ENCODE results near the gene TRIM64.
"Not testable (repeated sequence)": the region's sequence is repeated elsewhere in the genome, so short reads cannot be mapped to it uniquely, and the experiment has no call there.

Gene TRIM64, protein sequence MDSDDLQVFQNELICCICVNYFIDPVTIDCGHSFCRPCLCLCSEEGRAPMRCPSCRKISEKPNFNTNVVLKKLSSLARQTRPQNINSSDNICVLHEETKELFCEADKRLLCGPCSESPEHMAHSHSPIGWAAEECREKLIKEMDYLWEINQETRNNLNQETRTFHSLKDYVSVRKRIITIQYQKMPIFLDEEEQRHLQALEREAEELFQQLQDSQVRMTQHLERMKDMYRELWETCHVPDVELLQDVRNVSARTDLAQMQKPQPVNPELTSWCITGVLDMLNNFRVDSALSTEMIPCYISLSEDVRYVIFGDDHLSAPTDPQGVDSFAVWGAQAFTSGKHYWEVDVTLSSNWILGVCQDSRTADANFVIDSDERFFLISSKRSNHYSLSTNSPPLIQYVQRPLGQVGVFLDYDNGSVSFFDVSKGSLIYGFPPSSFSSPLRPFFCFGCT

DNA sequence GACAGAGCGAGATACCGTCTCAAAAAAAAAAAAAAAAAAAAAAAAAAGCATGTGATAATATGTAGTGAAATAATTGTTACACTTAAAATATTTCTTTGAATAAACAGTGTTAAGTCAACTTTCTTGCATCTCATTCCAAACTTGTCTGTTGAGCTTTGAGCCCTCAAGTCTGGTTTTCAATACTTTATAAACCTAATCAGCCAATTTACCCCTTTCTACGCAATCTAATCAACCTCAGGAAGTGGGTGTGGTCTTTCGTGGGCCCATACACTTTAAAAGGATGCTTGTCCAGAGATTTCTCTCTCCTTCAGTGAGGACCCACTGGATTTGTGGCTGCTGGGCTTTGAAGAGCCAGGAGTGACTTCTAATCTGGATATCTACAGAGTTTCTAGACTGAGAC, at the start of gene TRIM64:
Gene TRIM64 (plus strand): TSS at position 301 of the 400 bp plus-strand sequence. CDS start 2,467 bp downstream, outside the sequence.
- CTCF ChIA-PET; H3K27ac ChIP-seq (ENCODE audit: extremely low read depth, low read depth, low read length); H3K4me3 ChIP-seq (ENCODE audit: low read depth, low read length); H3K9me3 ChIP-seq (ENCODE audit: control insufficient read depth, insufficient read depth, low read depth, low read length); H3K4me1 ChIP-seq (ENCODE audit: control insufficient read depth, insufficient read depth, low read length); POLR2A ChIA-PET; H3K36me3 ChIP-seq (ENCODE audit: control insufficient read depth in 2 of 2, insufficient read depth in 1 of 2, low read length in 2 of 2): not testable (repeated sequence)

DNA sequence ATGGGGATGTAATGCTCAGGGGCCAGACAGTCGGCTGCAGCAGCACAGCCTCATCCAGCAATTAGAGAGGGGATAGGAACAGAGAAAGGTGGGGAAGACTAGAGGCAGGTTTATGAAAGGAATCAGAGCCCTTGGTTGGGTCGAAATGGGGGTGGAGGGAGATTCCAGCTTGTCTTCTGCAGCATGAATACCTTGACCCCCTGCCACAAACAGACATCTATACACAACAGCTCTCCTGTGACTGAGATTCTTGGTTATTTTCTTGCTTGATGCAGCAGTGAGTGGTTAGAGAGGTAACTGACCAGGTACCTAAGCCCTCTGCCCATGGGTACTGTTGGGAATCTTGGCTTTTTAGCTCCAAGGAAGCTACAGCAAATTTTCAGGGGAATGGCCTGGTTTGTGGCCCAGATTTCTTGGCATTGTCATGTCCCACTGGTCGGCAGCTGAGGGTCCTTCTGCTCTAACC, 43.6 kb upstream of the TRIM64 start, which contains the start of gene TRIM49D1:
Gene TRIM49D1 (minus strand): TSS at position 51 of the 466 bp plus-strand sequence. CDS start 4,535 bp downstream, outside the sequence.
- Histone ChIP-seq H3K4me1 (ENCODE audit: control insufficient read depth, insufficient read depth, low read length) (no peaks in the 10 kb centered on the region), H3K36me3 (ENCODE audit: control insufficient read depth in 2 of 2, insufficient read depth in 1 of 2, low read length in 2 of 2) (no peaks in the 10 kb centered on the region), H3K4me3 (ENCODE audit: low read depth, low read length) (no peak within 1 kb of the TSS), H3K27ac (ENCODE audit: extremely low read depth, low read depth, low read length) (no peak within 1 kb of the TSS), H3K9me3 (ENCODE audit: control insufficient read depth, insufficient read depth, low read depth, low read length) (no peaks in the 10 kb centered on the region)
- no peak for TF ChIP-seq ZNF792 (tag by site-specific recombination; IDR thresholded peaks at IDR 0.05)
- TF ChIP-seq GLI2 (tag by site-specific recombination; IDR thresholded peaks at IDR 0.05; ENCODE audit: borderline replicate concordance, low read depth), result no peak
- TF ChIP-seq, protein P1, sequence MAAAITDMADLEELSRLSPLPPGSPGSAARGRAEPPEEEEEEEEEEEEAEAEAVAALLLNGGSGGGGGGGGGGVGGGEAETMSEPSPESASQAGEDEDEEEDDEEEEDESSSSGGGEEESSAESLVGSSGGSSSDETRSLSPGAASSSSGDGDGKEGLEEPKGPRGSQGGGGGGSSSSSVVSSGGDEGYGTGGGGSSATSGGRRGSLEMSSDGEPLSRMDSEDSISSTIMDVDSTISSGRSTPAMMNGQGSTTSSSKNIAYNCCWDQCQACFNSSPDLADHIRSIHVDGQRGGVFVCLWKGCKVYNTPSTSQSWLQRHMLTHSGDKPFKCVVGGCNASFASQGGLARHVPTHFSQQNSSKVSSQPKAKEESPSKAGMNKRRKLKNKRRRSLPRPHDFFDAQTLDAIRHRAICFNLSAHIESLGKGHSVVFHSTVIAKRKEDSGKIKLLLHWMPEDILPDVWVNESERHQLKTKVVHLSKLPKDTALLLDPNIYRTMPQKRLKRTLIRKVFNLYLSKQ (tag by site-specific recombination; IDR thresholded peaks at IDR 0.05; ENCODE audit: borderline replicate concordance), result no peak
- TF ChIP-seq, protein P2, sequence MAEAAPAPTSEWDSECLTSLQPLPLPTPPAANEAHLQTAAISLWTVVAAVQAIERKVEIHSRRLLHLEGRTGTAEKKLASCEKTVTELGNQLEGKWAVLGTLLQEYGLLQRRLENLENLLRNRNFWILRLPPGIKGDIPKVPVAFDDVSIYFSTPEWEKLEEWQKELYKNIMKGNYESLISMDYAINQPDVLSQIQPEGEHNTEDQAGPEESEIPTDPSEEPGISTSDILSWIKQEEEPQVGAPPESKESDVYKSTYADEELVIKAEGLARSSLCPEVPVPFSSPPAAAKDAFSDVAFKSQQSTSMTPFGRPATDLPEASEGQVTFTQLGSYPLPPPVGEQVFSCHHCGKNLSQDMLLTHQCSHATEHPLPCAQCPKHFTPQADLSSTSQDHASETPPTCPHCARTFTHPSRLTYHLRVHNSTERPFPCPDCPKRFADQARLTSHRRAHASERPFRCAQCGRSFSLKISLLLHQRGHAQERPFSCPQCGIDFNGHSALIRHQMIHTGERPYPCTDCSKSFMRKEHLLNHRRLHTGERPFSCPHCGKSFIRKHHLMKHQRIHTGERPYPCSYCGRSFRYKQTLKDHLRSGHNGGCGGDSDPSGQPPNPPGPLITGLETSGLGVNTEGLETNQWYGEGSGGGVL (tag by site-specific recombination; IDR thresholded peaks at IDR 0.05), result no peak
- TF ChIP-seq MYNN (tag by site-specific recombination; IDR thresholded peaks at IDR 0.05; ENCODE audit: borderline replicate concordance), result no peak
- ChIA-PET POLR2A (no interaction called here), CTCF (no interaction called here)

DNA sequence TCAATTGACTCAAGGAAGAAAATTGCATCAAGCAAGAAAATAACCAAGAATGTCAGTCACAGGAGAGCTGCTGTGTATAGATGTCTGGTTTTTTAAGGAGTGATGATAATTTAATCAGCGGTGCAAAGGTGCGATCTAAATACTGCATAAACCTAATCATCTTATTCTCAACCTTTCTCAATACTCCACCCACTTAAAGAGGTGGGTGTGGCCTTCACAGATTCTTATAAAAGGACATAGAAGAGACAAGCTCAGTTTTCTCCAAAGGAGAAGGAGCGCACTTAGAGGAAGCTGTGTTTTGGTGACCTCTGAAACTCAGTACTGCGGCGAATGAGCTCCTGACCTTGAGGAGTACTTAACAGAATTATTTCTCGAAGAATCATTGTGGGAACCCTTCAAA, 42.1 kb upstream of the TRIM64 start, which contains the start of gene TRIM49D2:
Gene TRIM49D2 (plus strand): TSS at position 301 of the 400 bp plus-strand sequence. CDS start 2,698 bp downstream, outside the sequence.
- H3K4me1 ChIP-seq (ENCODE audit: control insufficient read depth, insufficient read depth, low read length); H3K9me3 ChIP-seq (ENCODE audit: control insufficient read depth, insufficient read depth, low read depth, low read length); H3K27ac ChIP-seq (ENCODE audit: extremely low read depth, low read depth, low read length); H3K4me3 ChIP-seq (ENCODE audit: low read depth, low read length); POLR2A ChIA-PET; H3K36me3 ChIP-seq (ENCODE audit: control insufficient read depth in 2 of 2, insufficient read depth in 1 of 2, low read length in 2 of 2); CTCF ChIA-PET: not testable (repeated sequence)

DNA sequence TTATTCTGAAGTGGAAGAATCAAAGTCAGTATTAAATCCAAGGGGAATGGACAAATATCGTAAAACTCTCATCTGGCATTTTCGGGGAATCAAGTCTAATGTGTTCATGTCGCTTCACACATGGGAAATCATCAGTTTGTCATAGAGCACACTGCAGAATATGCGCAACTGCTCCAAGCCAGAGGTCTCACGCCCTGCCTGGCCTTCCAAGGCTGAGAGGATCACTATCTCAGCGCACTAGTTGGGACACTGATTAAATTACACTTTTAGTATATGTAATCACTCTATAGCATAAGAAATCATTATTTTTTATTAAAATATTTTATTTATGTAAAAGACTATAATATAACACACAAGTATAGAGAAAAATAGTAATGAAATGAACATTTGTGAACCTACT, 5.0 kb upstream of the TRIM64 start:
- H3K4me3 ChIP-seq (ENCODE audit: low read depth, low read length); H3K27ac ChIP-seq (ENCODE audit: extremely low read depth, low read depth, low read length); H3K9me3 ChIP-seq (ENCODE audit: control insufficient read depth, insufficient read depth, low read depth, low read length); H3K4me1 ChIP-seq (ENCODE audit: control insufficient read depth, insufficient read depth, low read length); H3K36me3 ChIP-seq (ENCODE audit: control insufficient read depth in 2 of 2, insufficient read depth in 1 of 2, low read length in 2 of 2); POLR2A ChIA-PET; CTCF ChIA-PET: not testable (repeated sequence)

Measured in HEK293 (cell line).